KOPT-K1 (cell line): ENCODE data around the gene OXTR.

Experiments
- H3K27ac ChIP-seq: fragments of 200-600 bp; sonication (generic); 2 replicates; pipeline ENCODE4 v1.5.1; 2016; ENCODE audit warnings: antibody characterized with exemption, mild to moderate bottlenecking, low read depth, low read length; ENCODE audit not compliant: poor library complexity, severe bottlenecking
- H3K36me3 ChIP-seq: fragments of 200-600 bp; sonication (generic); 2 replicates; pipeline ENCODE4 v1.5.1; 2017; ENCODE audit warnings: antibody characterized with exemption, mild to moderate bottlenecking, low read length, moderate library complexity; ENCODE audit not compliant: insufficient read depth
- H3K9me3 ChIP-seq: fragments of 200-600 bp; sonication (generic); 2 replicates; pipeline ENCODE4 v1.5.1; 2017; ENCODE audit warnings: antibody characterized with exemption, low read length, mild to moderate bottlenecking; ENCODE audit not compliant: insufficient read depth, poor library complexity, severe bottlenecking

The OXTR gene

GRCh38 chr3:8760091-8760490 lies 9.3 kb downstream of the OXTR start:
- Histone ChIP-seq H3K27ac (no peak overlapping the region), H3K36me3 (no peaks in the 10 kb centered on the region), H3K9me3 (no peaks in the 10 kb centered on the region)

GRCh38 chr3:8759038-8759707 lies 10.2 kb downstream of the OXTR start:
- Histone ChIP-seq H3K36me3 (no peaks in the 10 kb centered on the region), H3K9me3 (no peaks in the 10 kb centered on the region), H3K27ac (no peak overlapping the region)

GRCh38 chr3:8757551-8758518 lies 11.6 kb downstream of the OXTR start:
- H3K27ac ChIP-seq: no peak overlapping the region
- H3K9me3 ChIP-seq: no peaks in the 10 kb centered on the region
- H3K36me3 ChIP-seq: no peaks in the 10 kb centered on the region

GRCh38 chr3:8756671-8757070 lies 12.7 kb downstream of the OXTR start:
- Histone ChIP-seq H3K36me3 (peaks cover 4% of the 10 kb centered on the region; the same call in 1 of the 2 replicates), H3K27ac (no peak overlapping the region), H3K9me3 (no peaks in the 10 kb centered on the region)

GRCh38 chr3:8755564-8756237 lies 13.7 kb downstream of the OXTR start:
- Histone ChIP-seq H3K9me3 (no peaks in the 10 kb centered on the region), H3K36me3 (peaks cover 4% of the 10 kb centered on the region; the same call in 1 of the 2 replicates), H3K27ac (no peak overlapping the region)

GRCh38 chr3:8755097-8755496 lies 14.3 kb downstream of the OXTR start:
- H3K27ac ChIP-seq: no peak overlapping the region
- no peaks in the 10 kb centered on the region for H3K9me3 ChIP-seq
- peaks cover 4% of the 10 kb centered on the region; the same call in 1 of the 2 replicates for H3K36me3 ChIP-seq

- Histone ChIP-seq H3K9me3 (no peaks in the 10 kb centered on the region), H3K36me3 (peaks cover 4% of the 10 kb centered on the region; the same call in 1 of the 2 replicates), H3K27ac (no peak overlapping the region)
Observed at GRCh38 chr3:8752832-8753231, 16.6 kb downstream of the OXTR start.

- Histone ChIP-seq H3K36me3 (peaks cover 4% of the 10 kb centered on the region; the same call in 1 of the 2 replicates), H3K9me3 (no peaks in the 10 kb centered on the region), H3K27ac (no peak overlapping the region)
Observed at GRCh38 chr3:8749316-8749715, 20.1 kb downstream of the OXTR start.

- no peaks in the 10 kb centered on the region for H3K9me3 ChIP-seq
- no peaks in the 10 kb centered on the region for H3K36me3 ChIP-seq
- no peak overlapping the region for H3K27ac ChIP-seq
Observed at GRCh38 chr3:8746780-8747345, 22.6 kb downstream of the OXTR start.

- Histone ChIP-seq H3K36me3 (no peaks in the 10 kb centered on the region), H3K9me3 (no peaks in the 10 kb centered on the region), H3K27ac (no peak overlapping the region)
Observed at GRCh38 chr3:8745619-8746370, 23.6 kb downstream of the OXTR start.

GRCh38 chr3:8743911-8744310 lies 25.5 kb downstream of the OXTR start:
- Histone ChIP-seq H3K27ac (no peak overlapping the region), H3K36me3 (no peaks in the 10 kb centered on the region), H3K9me3 (no peaks in the 10 kb centered on the region)

GRCh38 chr3:8743021-8743601 lies 26.3 kb downstream of the OXTR start:
- no peaks in the 10 kb centered on the region for H3K36me3 ChIP-seq
- no peak overlapping the region for H3K27ac ChIP-seq
- H3K9me3 ChIP-seq: no peaks in the 10 kb centered on the region

GRCh38 chr3:8741581-8742261 lies 27.7 kb downstream of the OXTR start:
- Histone ChIP-seq H3K27ac (no peak overlapping the region), H3K9me3 (no peaks in the 10 kb centered on the region), H3K36me3 (no peaks in the 10 kb centered on the region)
